HuH-7 (cell line): ENCODE data around the gene KLRF2.

Experiments used
- DNase-seq: peaks from one replicate; pipeline ENCODE4 v3.0.0; 2011; ENCODE audit warnings: low spot score

The KLRF2 gene

DNA sequence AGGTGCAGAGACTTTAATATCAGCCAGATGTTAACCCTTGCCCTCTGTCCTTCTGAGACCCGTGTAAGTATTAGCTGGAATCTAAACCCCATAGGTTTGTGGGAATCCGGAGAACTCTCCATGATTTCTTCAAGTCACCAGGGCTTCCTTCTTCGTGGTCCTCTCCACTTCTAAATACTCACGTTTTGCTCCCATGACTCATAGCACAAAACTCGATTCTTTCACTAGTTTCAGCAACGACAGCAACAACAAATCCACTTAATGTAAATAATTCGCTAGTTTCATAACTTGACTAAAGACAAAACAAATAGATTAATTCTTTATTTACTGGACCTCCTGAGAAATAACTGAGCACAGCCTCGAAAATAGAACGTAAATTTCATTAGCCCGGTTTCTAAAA, 55.3 kb downstream of the KLRF2 start:
- DNase-seq, result no peak

DNA sequence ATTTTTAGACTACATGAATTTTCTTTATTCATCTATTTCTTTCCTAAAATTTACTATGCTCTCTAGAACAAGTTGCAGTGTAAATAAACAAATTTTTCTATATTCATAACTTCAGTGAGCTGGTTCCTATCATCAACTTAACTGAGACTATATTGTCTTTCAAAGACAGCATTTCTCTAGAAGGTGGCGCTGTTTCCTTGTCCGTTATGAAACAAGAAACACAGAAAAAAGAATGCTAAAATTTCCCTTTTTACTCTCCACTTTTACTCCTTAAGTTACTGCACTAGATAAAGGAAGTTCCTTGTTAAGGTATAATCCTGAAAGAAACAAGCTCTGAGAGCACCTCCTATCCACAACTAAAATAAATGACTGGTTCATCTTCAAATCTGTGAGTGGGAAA, 59.1 kb downstream of the KLRF2 start:
- DNase-seq, result no peak

DNA sequence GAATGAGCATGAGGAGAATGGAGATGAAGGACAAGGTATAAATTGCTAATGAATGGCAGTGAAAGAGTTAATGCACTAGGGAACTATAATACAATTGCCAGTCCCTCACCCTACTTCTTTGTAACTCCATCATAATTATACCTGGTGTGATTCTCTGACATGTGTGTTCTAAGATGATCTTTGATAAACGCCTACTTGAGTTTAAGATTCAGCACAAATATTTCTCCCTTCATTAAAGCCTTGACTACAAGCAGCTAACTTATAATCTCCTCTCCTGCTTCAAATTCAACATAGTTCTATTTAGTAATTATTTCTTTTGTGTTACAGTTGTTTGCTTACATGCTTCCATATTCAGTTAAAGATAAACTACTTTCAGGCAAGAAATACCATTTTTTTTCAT, 60.5 kb downstream of the KLRF2 start:
- DNase-seq, result no peak

DNA sequence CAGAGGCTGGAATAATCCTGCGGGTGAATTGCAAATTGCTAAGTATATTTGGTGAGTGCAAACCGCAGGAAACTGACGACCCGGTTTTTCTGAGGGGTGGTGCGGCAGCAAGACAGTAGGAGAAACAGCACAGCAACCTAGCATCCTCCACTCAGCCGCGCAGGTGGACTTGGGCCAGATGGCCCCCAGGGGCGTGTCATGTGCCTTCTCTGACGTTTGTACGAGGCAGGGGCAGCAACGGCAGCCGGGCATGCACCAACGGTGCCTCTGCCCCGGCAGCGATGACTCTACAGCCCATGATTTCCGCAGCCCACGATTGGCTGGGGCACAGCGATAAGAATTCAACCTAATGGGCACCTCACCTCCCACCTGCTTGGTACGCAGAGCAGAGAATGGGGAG, 62.0 kb downstream of the KLRF2 start:
- no peak for DNase-seq

DNA sequence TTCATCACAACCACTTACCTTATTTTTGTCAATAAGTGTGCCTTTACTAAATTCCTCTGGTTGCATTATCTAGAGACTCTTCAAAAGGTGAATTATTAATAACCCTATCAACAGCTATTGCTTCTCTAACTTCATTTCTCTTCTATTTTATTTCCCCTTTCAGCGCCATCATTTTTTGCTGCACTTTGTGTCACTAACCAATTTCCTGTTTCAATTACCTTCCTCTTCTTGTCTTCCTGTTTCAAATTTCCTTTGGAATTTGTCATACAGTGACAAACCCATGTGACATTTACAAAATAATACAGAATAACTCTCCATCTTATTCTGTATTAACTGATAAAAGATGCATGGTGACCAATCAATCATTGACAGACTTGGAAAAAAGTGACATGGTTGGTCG, 63.1 kb downstream of the KLRF2 start:
- no peak for DNase-seq
